Lower lobe of right lung (tissue), 2 donors: ENCODE data around the gene CSNK1D. TPM values are rescaled to one million over a fixed set of nuclear protein-coding genes. Genes with fewer than 3 reads are reported as not detected.

ENCODE experiments used
- ATAC-seq, 2 donors: fragments of 200-7000 bp; cut with Tn5 transposase; one replicate each; pipeline ENCODE4 v1.9.1; 2020 to 2022; ENCODE audit warnings: mild to moderate bottlenecking in 2 of 2, moderate library complexity in 2 of 2
- DNase-seq: peaks from one replicate; pipeline ENCODE4 v3.0.0-alpha.2; 2020
- H3K27ac ChIP-seq: fragments of 200-600 bp; one replicate; pipeline ENCODE4 v1.8.0; 2022
- H3K27me3 ChIP-seq: fragments of 200-600 bp; one replicate; pipeline ENCODE4 v1.8.0; 2022; ENCODE audit warnings: low read depth
- H3K36me3 ChIP-seq: fragments of 200-600 bp; one replicate; pipeline ENCODE4 v1.8.0; 2022; ENCODE audit warnings: mild to moderate bottlenecking
- H3K4me1 ChIP-seq: fragments of 200-600 bp; one replicate; pipeline ENCODE4 v1.8.0; 2022
- H3K4me3 ChIP-seq: fragments of 200-600 bp; one replicate; pipeline ENCODE4 v1.8.0; 2022; ENCODE audit warnings: mild to moderate bottlenecking
- H3K9me3 ChIP-seq: fragments of 200-600 bp; one replicate; pipeline ENCODE4 v1.8.0; 2022
- intact Hi-C: fragments of 100-400 bp; cut with DNase I; formaldehyde crosslinking; loops from one replicate; pipeline ENCODE4 v1.11.0; 2022
- total RNA-seq: library from RNA; stranded (reverse); fragmentation: NEBNext Ultra II Directional; extraction: Animal tissue kit (Norgen Biotek cat#: 25700); gene quantifications from one replicate; pipeline ENCODE4 v1.2.1, GENCODE V29; 2021
- TF ChIP-seq, protein P1 (sequence below): fragments of 200-600 bp; IDR thresholded peaks from one replicate; pipeline ENCODE4 v1.8.0; 2022; ENCODE audit warnings: antibody characterized with exemption, mild to moderate bottlenecking
- donor health status: DM: no; HTN: yes; CAD: no; lungs with severe emphysema.

Gene CSNK1D
- total RNA-seq, 1 donor from 2014 or later: 146 TPM

DNA sequence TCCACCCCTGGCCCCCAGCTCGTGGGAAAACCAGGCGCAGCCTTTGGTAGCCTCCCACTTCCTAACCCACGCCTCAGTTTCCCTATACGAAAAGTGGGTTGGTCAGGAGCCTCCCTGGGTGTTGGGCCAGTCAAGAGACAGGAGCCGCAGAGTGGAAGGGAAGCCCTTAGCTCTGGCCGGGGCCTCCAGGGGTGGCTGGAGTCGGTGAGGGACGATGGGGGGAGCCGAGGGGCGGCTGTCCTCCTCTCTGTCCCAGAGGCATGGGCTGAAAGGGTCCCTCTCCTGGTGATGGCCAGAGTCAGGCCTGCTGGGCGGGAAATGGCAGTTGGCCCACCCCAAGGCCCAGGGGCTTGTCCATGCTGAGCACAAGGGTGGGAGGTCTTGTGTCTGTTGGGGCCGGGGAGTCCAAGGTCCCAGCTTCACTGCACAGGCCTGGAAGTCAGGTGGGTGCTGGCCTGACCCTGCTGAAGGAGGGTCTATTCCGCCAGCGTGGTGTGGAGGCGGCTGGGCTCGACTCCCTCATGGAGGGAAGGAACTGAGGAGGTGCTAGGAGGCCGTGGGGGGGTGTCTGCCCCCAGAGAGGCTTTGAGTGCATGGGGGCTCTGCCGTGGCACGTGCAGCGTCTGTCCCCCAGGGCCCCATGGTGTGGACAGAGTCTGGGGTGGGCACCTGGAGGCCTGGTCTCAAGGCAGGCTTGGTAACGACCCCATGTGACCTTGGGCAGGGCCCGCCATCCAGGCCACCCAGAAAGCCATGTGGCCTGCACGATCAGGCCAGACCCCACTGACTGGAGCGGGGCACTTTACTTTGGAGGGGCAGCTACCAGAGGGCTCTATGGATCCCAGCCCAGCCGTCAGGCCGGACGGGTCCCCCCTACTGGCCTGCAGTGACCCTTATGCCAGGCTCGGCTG lies 43.5 kb downstream of the CSNK1D start:
- Histone ChIP-seq H3K27ac (peak overlapping the region; percentile 96), H3K4me1 (peaks cover 48% of the 10 kb centered on the region), H3K36me3 (no peaks in the 10 kb centered on the region), H3K9me3 (no peaks in the 10 kb centered on the region), H3K27me3 (no peaks in the 10 kb centered on the region), H3K4me3 (peak overlapping the region; percentile 78)
- TF ChIP-seq, protein P1, sequence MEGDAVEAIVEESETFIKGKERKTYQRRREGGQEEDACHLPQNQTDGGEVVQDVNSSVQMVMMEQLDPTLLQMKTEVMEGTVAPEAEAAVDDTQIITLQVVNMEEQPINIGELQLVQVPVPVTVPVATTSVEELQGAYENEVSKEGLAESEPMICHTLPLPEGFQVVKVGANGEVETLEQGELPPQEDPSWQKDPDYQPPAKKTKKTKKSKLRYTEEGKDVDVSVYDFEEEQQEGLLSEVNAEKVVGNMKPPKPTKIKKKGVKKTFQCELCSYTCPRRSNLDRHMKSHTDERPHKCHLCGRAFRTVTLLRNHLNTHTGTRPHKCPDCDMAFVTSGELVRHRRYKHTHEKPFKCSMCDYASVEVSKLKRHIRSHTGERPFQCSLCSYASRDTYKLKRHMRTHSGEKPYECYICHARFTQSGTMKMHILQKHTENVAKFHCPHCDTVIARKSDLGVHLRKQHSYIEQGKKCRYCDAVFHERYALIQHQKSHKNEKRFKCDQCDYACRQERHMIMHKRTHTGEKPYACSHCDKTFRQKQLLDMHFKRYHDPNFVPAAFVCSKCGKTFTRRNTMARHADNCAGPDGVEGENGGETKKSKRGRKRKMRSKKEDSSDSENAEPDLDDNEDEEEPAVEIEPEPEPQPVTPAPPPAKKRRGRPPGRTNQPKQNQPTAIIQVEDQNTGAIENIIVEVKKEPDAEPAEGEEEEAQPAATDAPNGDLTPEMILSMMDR: no peak
- no peak for DNase-seq
- ATAC-seq: no peak
- intact Hi-C loops: no loop called here

DNA sequence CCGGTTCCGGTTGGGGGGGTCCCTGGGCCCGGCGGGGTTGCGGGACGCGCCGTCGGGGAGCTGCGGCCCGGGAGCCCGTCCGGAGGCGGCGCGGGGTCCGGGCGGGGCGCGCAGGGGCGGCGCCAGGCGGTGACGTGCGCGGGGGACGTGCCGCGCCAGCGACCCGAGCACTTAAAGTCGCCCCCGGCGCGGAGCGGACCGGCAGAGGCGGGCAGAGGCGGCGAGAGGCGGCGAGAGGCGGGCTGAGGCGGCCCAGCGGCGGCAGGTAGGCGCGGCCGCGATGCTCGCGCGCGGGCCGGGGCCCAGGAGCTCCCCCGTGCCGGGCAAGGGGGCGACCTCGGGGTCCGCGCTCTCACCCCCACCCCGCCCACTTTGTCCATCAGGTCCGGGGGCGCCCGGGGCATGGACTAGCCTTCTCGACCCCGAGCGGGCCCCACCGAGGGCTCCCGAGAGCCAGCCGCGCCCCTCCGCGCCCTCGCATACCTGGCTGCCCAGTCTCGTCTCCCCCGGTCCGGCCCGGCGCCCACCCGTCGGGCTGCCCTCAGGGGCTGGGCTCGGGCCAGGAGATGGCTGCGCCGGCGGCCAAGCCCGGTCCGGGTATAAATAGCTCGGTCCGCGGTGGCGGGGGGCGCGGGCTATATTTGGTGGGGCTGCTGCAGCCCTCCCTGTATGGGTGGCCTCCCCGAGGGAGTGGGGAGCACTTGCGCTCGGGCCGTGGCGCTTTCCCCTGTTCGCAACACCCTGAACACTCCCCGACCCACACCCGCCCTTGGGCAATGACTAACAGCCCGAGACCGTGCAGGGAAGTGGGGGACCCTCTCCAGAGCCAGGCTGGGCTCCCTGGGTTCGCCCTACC lies 44.4 kb downstream of the CSNK1D start, which contains the start of gene SLC16A3:
SLC16A3 (plus strand) TSS at position 201 of the 856 bp plus-strand sequence. CDS start 6,967 bp downstream, outside the sequence.
- DNase-seq (peak; percentile 87), ATAC-seq (peak; percentile 54 to 56)

DNA sequence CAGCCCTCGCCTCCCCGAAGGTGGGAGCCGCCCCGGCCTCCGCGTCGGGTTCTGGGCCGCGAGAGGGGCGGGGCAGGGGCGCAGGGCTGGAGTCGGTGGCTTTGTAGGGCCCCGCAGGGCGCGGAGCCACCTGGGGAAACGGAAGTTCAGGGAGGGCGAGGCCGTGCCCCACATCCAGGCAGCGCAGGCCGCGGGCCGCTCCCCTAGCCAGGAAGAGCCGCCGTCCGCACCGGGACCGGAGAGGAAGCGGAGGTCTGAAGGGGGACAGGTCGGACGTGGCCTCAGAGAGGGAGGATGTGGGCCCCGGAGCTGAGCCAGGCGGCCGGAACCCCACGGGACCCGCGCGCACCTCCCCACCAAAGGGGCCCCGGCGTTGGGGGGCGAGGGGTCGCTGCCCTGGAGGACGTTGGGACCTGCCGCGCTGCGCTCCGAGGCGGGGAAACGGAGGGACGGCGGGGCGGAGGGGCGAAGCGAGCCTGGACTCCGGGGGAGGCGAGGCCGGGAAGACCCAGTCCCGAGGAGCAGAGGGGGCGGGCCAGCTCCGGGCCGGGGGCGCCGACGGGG lies 45.1 kb downstream of the CSNK1D start:
- peak; percentile 88 for DNase-seq

More for the DNA sequence above, 44.4 kb downstream of the CSNK1D start, which contains the start of gene SLC16A3:
- Histone ChIP-seq H3K4me3 (peak within 1 kb of the TSS; percentile 78), H3K9me3 (no peaks in the 10 kb centered on the region), H3K36me3 (no peaks in the 10 kb centered on the region), H3K4me1 (peaks cover 48% of the 10 kb centered on the region), H3K27ac (peak within 1 kb of the TSS; percentile 96), H3K27me3 (no peaks in the 10 kb centered on the region)
- intact Hi-C loops: no loop called here
- TF ChIP-seq, protein P1: no peak

DNA sequence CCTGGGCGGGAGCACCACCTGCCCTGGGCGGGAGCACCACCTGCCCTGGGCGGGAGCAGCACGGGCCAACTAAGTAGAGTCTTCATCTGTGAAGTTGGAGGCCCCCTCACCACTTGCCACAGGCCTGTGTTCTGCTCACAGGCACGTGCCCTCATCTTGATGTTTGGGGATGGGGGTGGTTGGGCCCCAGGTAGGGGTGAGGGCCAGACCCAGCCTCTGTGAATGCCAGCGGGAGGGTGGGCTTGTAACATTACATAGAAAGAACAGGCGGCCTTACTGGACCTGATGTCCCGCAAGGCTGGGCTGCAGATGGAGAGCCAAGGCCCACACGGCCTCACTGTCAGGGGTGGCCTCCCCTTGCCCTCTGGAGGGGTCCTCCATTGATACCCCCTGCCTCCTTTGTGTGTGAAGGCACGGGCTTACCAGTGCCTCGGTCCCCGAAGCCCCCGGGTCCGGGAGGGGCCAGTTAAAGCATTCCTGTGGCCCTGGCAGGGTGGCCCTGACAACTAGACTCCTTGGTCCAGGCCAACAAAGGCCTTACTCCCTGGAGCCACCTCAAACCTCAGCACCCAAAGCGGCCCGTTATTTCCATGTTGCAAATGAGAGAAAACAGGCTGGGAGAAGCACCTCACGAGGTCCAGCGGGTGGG lies 45.7 kb downstream of the CSNK1D start:
- Histone ChIP-seq H3K9me3 (no peaks in the 10 kb centered on the region), H3K27ac (peak overlapping the region; percentile 96), H3K27me3 (no peaks in the 10 kb centered on the region), H3K36me3 (no peaks in the 10 kb centered on the region), H3K4me1 (peaks cover 39% of the 10 kb centered on the region), H3K4me3 (peak overlapping the region; percentile 78)
- TF ChIP-seq, protein P1: no peak
- intact Hi-C loops: no loop called here
- DNase-seq (no peak), ATAC-seq (no peak)

More for the DNA sequence above, 45.1 kb downstream of the CSNK1D start:
- TF ChIP-seq, protein P1: no peak
- peak overlapping the region; percentile 96 for H3K27ac ChIP-seq
- no peaks in the 10 kb centered on the region for H3K9me3 ChIP-seq
- ATAC-seq: peak; percentile 32 to 33
- H3K4me1 ChIP-seq: peaks cover 45% of the 10 kb centered on the region
- no peaks in the 10 kb centered on the region for H3K36me3 ChIP-seq
- H3K27me3 ChIP-seq: no peaks in the 10 kb centered on the region
- H3K4me3 ChIP-seq: peak overlapping the region; percentile 78
- intact Hi-C loops: no loop called here
